K562 (cell line): ENCODE results near the gene MAK. TPM values are rescaled to one million over a fixed set of nuclear protein-coding genes. Genes with fewer than 3 reads are reported as not detected.

Source experiments
- ARHGAP35 ChIP-seq: fragments of 450-650 bp; IDR thresholded peaks from 2 replicates; pipeline ENCODE4 v1.6.1; 2018; ENCODE audit not compliant: partially characterized antibody
- EGR1 ChIP-seq: fragments of 450-650 bp; conservative IDR thresholded peaks from 2 replicates; pipeline ENCODE4 v1.6.1; 2017; ENCODE audit warnings: mild to moderate bottlenecking
- ETV6 ChIP-seq, 3 experiments: fragments of 150-350 bp in 1 of 3; sonication (generic) in 1 of 3; formaldehyde crosslinking in 1 of 3; IDR thresholded peaks; 2 replicates each; pipeline versions ENCODE4 v1.6.1 to v1.8.0; 2014 to 2022; ENCODE audit warnings: borderline replicate concordance in 2 of 3, low read depth in 2 of 3, antibody characterized with exemption in 1 of 3, low read length in 1 of 3, mild to moderate bottlenecking in 1 of 3, missing genetic modification reagents in 1 of 3
- FOXK1 ChIP-seq: sonication (generic); formaldehyde crosslinking; IDR thresholded peaks from 2 replicates; pipeline ENCODE4 v1.8.0; 2022; ENCODE audit warnings: missing genetic modification reagents, mild to moderate bottlenecking, borderline replicate concordance
- FUS ChIP-seq: fragments of 200-400 bp; formaldehyde crosslinking; optimal IDR thresholded peaks from 2 replicates; pipeline ENCODE3; 2017; ENCODE audit warnings: low read depth, low read length
- HMG20A ChIP-seq: fragments of 450-650 bp; formaldehyde crosslinking; conservative IDR thresholded peaks from 2 replicates; pipeline ENCODE4 v1.4.0; 2020; ENCODE audit warnings: mild to moderate bottlenecking, mixed read lengths
- KDM5B ChIP-seq: fragments of 200-600 bp; sonication (generic); IDR thresholded peaks from 2 replicates; pipeline ENCODE4 v1.6.1; 2012; ENCODE audit warnings: low read depth, mild to moderate bottlenecking, moderate library complexity, low read length, control low read depth, inconsistent platforms; ENCODE audit not compliant: insufficient replicate concordance
- LEF1 ChIP-seq: fragments of 450-650 bp; IDR thresholded peaks from 2 replicates; pipeline ENCODE4 v1.6.1; 2016; ENCODE audit warnings: mild to moderate bottlenecking
- MAFF ChIP-seq: IDR thresholded peaks from 2 replicates; pipeline ENCODE4 v1.6.1; 2012; ENCODE audit warnings: low read length, improper control_type of control experiment
- MAZ ChIP-seq, 2 experiments: fragments of 450-650 bp in 1 of 2; sonication (generic) in 1 of 2; formaldehyde crosslinking; IDR thresholded peaks in 1 of 2; conservative IDR thresholded peaks in 1 of 2; 2 replicates each; pipeline versions ENCODE4 v1.4.0 to v1.5.0; 2020; ENCODE audit warnings: mild to moderate bottlenecking in 1 of 2, missing genetic modification reagents in 1 of 2
- MCM2 ChIP-seq: fragments of 450-650 bp; IDR thresholded peaks from 2 replicates; pipeline ENCODE4 v1.6.1; 2017; ENCODE audit warnings: low read depth, mild to moderate bottlenecking
- MEF2D ChIP-seq: conservative IDR thresholded peaks from 2 replicates; pipeline ENCODE4 v1.6.1; 2016; ENCODE audit warnings: low read depth, missing genetic modification characterization, missing compliant biosample characterization
- NCOR1 ChIP-seq: fragments of 450-650 bp; IDR thresholded peaks from 2 replicates; pipeline ENCODE4 v1.6.1; 2016; ENCODE audit warnings: mild to moderate bottlenecking, moderate library complexity
- NONO ChIP-seq, 2 experiments: fragments of 200-400 bp in 1 of 2; fragments of 450-650 bp in 1 of 2; formaldehyde crosslinking in 1 of 2; IDR thresholded peaks; 2 replicates each; pipeline ENCODE4 v1.6.1; 2017; ENCODE audit warnings: low read depth in 2 of 2, mild to moderate bottlenecking in 2 of 2, moderate library complexity in 2 of 2, low read length in 1 of 2
- NRF1 ChIP-seq, 2 experiments: fragments of 450-650 bp; IDR thresholded peaks in 1 of 2; conservative IDR thresholded peaks in 1 of 2; 2 replicates each; pipeline ENCODE4 v1.6.1; 2014; ENCODE audit warnings: mild to moderate bottlenecking in 2 of 2
- PHB2 ChIP-seq: fragments of 450-650 bp; IDR thresholded peaks from 2 replicates; pipeline ENCODE4 v1.6.1; 2017; ENCODE audit warnings: low read depth
- SIRT6 ChIP-seq: IDR thresholded peaks from one replicate; pipeline ENCODE4 v1.6.1; 2012; ENCODE audit warnings: low read depth, mild to moderate bottlenecking, control low read depth, inconsistent platforms, low read length, moderate library complexity
- SP1 ChIP-seq: sonication (generic); formaldehyde crosslinking; IDR thresholded peaks from 2 replicates; pipeline ENCODE4 v1.8.1; 2022; ENCODE audit warnings: mild to moderate bottlenecking, missing genetic modification reagents
- STAG1 ChIP-seq: sonication (generic); formaldehyde crosslinking; IDR thresholded peaks from 2 replicates; pipeline ENCODE4 v1.5.0; 2020; ENCODE audit warnings: missing genetic modification reagents, borderline replicate concordance
- TEAD2 ChIP-seq: fragments of 450-650 bp; IDR thresholded peaks from 2 replicates; pipeline ENCODE4 v1.6.1; 2016; ENCODE audit warnings: missing genetic modification characterization, control low read depth, missing compliant biosample characterization
- TRIM24 ChIP-seq, 2 experiments: fragments of 450-650 bp; IDR thresholded peaks; 2 replicates each; pipeline ENCODE4 v1.6.1; 2016
- ZKSCAN8 ChIP-seq: fragments of 200-800 bp; sonication (Bioruptor generic); IDR thresholded peaks from 2 replicates; pipeline ENCODE4 v1.6.1; 2016; ENCODE audit warnings: missing genetic modification characterization, missing compliant biosample characterization
- ZNF232 ChIP-seq: sonication (generic); formaldehyde crosslinking; IDR thresholded peaks from 2 replicates; pipeline ENCODE4 v1.8.0; 2022; ENCODE audit warnings: mild to moderate bottlenecking, missing genetic modification reagents
- ZNF764 ChIP-seq: fragments of 250-450 bp; sonication (Bioruptor Pico); IDR thresholded peaks from 2 replicates; pipeline ENCODE4 v1.4.0; 2020; ENCODE audit warnings: low read depth, mild to moderate bottlenecking, moderate library complexity
- polyA plus RNA-seq, 8 experiments: library from polyadenylated mRNA; depleted of rRNA in 4 of 8; stranded (reverse) in 5 of 8; unstranded in 3 of 8; fragments of >200 nt; fragmentation: Nextera tagmentation in 2 of 8; fragmentation: Illumina TruSeq in 1 of 8; extraction: Ambion mirVana in 2 of 8; extraction: Trizol in 1 of 8; gene quantifications; 2 replicates each; pipeline versions ENCODE4 v1.2.1 to v1.2.3, GENCODE V29; 2011 to 2014; ENCODE audit warnings: inconsistent platforms in 1 of 8, missing spikeins in 1 of 8
- total RNA-seq, 7 experiments: library from RNA; depleted of rRNA in 6 of 7; stranded (reverse); fragments of >200 nt in 6 of 7; fragmentation: Illumina TruSeq in 2 of 7; extraction: Trizol in 2 of 7; gene quantifications; 2 replicates each; pipeline versions ENCODE4 v1.2.1 to v1.2.3, GENCODE V29; 2011 to 2021; ENCODE audit warnings: low replicate concordance in 1 of 7
- TF ChIP-seq, protein P1 (sequence below): fragments of 450-650 bp; formaldehyde crosslinking; IDR thresholded peaks from 2 replicates; pipeline ENCODE4 v1.4.0; 2022; ENCODE audit warnings: missing genetic modification characterization
- TF ChIP-seq, protein P2 (sequence below): fragments of 250-450 bp; sonication (Bioruptor Pico); IDR thresholded peaks from 2 replicates; pipeline ENCODE4 v1.8.0; 2021; ENCODE audit warnings: mild to moderate bottlenecking, moderate library complexity
- TF ChIP-seq, protein P3 (sequence below): fragments of 450-650 bp; IDR thresholded peaks from 2 replicates; pipeline ENCODE4 v1.6.1; 2016; ENCODE audit warnings: antibody characterized with exemption

MAK gene
- total and polyA plus RNA-seq, 9 of the 15 experiments (the other 6 are each of a cell fraction or from before 2014, with no cell fraction given) = 0.25 to 1.1 (median 0.53) TPM

DNA sequence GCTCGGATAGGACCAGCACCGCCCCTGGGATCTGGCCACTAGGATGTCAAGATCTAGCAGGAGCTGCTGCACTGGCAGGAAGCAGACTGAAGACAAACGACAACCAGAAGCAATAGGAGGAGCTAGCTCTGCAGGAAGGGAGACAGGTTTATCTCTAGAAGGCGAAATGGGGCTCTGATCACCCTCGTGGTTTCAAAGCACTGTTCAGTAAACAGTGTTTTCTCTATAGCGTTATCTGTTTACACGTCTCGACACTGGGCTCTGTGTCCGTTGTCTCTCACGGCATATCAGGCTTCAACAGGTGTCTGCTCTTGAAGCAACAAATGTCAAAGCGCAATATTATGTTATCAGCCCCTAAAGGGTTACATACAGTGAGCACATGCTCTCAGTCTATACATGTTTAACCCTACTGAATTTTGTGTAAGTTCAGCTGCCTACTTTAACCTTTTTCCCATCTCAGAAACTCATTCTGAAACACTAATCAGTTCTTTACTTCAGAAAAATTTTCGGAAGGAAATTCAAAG lies 66.9 kb downstream of the MAK start (continued):
- TF ChIP-seq MAFF (no peak), MAZ (CRISPR knock-in tag; conservative IDR thresholded peaks at IDR 0.05 in 1 of 2, IDR thresholded peaks at IDR 0.05 in 1 of 2) (no peak; a peak in 1 of 4 replicates), MEF2D (tag) (no peak), ZNF764 (no peak), NONO (IDR thresholded peaks at IDR 0.05; ENCODE audit: low read depth in 2 of 2, low read length in 1 of 2) (peak in 1 of 2 experiments; percentile 45; a peak in 1 of 4 replicates), TRIM24 (IDR thresholded peaks at IDR 0.05) (peak; percentile 72 to 92; a peak in 3 of 4 replicates), SP1 (CRISPR knock-in tag) (peak; percentile 30; the same call in 1 of the 2 replicates), STAG1 (CRISPR knock-in tag) (no peak), LEF1 (peak; percentile 98), FOXK1 (CRISPR knock-in tag) (0 out of 2 replicates have a peak, but pooled peaks have one; percentile 66), FUS (no peak), NRF1 (conservative IDR thresholded peaks at IDR 0.05 in 1 of 2, IDR thresholded peaks at IDR 0.05 in 1 of 2) (peak in 1 of 2 experiments; percentile 38; a peak in 1 of 4 replicates), NCOR1 (peak; percentile 96), ZKSCAN8 (CRISPR knock-in tag) (peak; percentile 73; the same call in 1 of the 2 replicates), ARHGAP35 (no peak), PHB2 (peak; percentile 79), SIRT6 (no peak), KDM5B (no peak), HMG20A (CRISPR knock-in tag) (no peak), EGR1 (no peak), ETV6 (IDR thresholded peaks at IDR 0.05; ENCODE audit: borderline replicate concordance in 1 of 2, low read depth in 2 of 2, low read length in 1 of 2) (no peak), ETV6 (CRISPR knock-in tag; IDR thresholded peaks at IDR 0.05; ENCODE audit: borderline replicate concordance) (no peak), ZNF232 (0 out of 2 replicates have a peak, but pooled peaks have one; percentile 65), MCM2 (no peak), TEAD2 (no peak)
- TF ChIP-seq, protein P1, sequence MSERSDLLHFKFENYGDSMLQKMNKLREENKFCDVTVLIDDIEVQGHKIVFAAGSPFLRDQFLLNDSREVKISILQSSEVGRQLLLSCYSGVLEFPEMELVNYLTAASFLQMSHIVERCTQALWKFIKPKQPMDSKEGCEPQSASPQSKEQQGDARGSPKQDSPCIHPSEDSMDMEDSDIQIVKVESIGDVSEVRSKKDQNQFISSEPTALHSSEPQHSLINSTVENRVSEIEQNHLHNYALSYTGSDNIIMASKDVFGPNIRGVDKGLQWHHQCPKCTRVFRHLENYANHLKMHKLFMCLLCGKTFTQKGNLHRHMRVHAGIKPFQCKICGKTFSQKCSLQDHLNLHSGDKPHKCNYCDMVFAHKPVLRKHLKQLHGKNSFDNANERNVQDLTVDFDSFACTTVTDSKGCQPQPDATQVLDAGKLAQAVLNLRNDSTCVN = no peak
- TF ChIP-seq, protein P2, sequence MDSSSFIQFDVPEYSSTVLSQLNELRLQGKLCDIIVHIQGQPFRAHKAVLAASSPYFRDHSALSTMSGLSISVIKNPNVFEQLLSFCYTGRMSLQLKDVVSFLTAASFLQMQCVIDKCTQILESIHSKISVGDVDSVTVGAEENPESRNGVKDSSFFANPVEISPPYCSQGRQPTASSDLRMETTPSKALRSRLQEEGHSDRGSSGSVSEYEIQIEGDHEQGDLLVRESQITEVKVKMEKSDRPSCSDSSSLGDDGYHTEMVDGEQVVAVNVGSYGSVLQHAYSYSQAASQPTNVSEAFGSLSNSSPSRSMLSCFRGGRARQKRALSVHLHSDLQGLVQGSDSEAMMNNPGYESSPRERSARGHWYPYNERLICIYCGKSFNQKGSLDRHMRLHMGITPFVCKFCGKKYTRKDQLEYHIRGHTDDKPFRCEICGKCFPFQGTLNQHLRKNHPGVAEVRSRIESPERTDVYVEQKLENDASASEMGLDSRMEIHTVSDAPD (CRISPR knock-in tag) = no peak
- TF ChIP-seq, protein P3, sequence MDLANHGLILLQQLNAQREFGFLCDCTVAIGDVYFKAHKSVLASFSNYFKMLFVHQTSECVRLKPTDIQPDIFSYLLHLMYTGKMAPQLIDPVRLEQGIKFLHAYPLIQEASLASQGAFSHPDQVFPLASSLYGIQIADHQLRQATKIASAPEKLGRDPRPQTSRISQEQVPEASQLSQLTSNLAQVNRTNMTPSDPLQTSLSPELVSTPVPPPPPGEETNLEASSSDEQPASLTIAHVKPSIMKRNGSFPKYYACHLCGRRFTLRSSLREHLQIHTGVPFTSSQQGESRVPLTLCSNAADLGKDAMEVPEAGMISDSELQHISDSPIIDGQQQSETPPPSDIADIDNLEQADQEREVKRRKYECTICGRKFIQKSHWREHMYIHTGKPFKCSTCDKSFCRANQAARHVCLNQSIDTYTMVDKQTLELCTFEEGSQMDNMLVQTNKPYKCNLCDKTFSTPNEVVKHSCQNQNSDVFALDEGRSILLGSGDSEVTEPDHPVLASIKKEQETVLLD = peak; percentile 20
